ENCODE data around the gene RBM11.

- TF ChIP-seq CTCF (IDR thresholded peaks at IDR 0.05) (no peak), POLR2AphosphoS5 (IDR thresholded peaks at IDR 0.05; ENCODE audit: insufficient read depth in 1 of 2, low read depth in 1 of 2) (no peak)
These were observed 20.2 kb downstream of the RBM11 start for GRCh38 chr21:14236180-14236579.
